Heart right ventricle (tissue), 16 donors: ENCODE measurements around the gene RAB31. TPM values are rescaled to one million over a fixed set of nuclear protein-coding genes. Genes with fewer than 3 reads are reported as not detected.

Experiments
- ATAC-seq, 8 donors: fragments of 200-7000 bp; cut with Tn5 transposase; one replicate each; pipeline ENCODE4 v1.9.1; 2020; ENCODE audit warnings: mild to moderate bottlenecking in 8 of 8, moderate library complexity in 8 of 8, moderate number of reproducible peaks in 1 of 8
- DNase-seq, 2 donors: peaks; one replicate each; pipeline ENCODE4 v3.0.0-alpha.2; 2020
- H3K27ac ChIP-seq, 10 donors: fragments of 200-600 bp; sonication (generic) in 2 of 10; one replicate each; pipeline versions ENCODE4 v1.5.0 to v1.8.0; 2020 to 2022; ENCODE audit warnings: mild to moderate bottlenecking in 3 of 10
- H3K27me3 ChIP-seq, 7 donors: fragments of 200-600 bp; one replicate each; pipeline ENCODE4 v1.8.0; 2021 to 2022; ENCODE audit warnings: mild to moderate bottlenecking in 2 of 7
- H3K36me3 ChIP-seq, 9 donors: fragments of 200-600 bp; sonication (generic) in 1 of 9; one replicate each; pipeline versions ENCODE4 v1.5.0 to v1.8.0; 2020 to 2022; ENCODE audit warnings: mild to moderate bottlenecking in 2 of 9
- H3K4me1 ChIP-seq, 9 donors: fragments of 200-600 bp; sonication (generic) in 1 of 9; one replicate each; pipeline versions ENCODE4 v1.5.0 to v1.8.0; 2020 to 2022; ENCODE audit warnings: mild to moderate bottlenecking in 4 of 9
- H3K4me3 ChIP-seq, 10 donors: fragments of 200-600 bp; sonication (generic) in 2 of 10; one replicate each; pipeline versions ENCODE4 v1.5.0 to v1.8.0; 2020 to 2022; ENCODE audit warnings: mild to moderate bottlenecking in 7 of 10, moderate library complexity in 2 of 10
- H3K9me3 ChIP-seq, 11 donors: fragments of 200-600 bp in 10 of 11; sonication (generic) in 2 of 11; one replicate each; pipeline versions ENCODE4 v1.5.0 to v1.8.0; 2013 to 2022; ENCODE audit warnings: mild to moderate bottlenecking in 2 of 11, control low read depth in 1 of 11, moderate library complexity in 1 of 11
- WGBS, 2 donors: extraction: QIAGEN DNeasy Blood & Tissue Kit; methylation state at CpG; one replicate each; pipeline ENCODE4 v1.1.7; 2013; ENCODE audit warnings: inconsistent platforms in 1 of 2; 5-methylcytosine and 5-hydroxymethylcytosine counted together
- intact Hi-C, 10 donors: fragments of 100-400 bp; cut with DNase I; formaldehyde crosslinking; loops; one replicate each; pipeline versions ENCODE4 v1.11.1 to v1.14.2; 2022
- polyA plus RNA-seq, 2 donors: library from polyadenylated mRNA; stranded (reverse); fragments of 200-250 nt; gene quantifications; one replicate each; pipeline ENCODE4 v1.2.3, GENCODE V29; 2013
- total RNA-seq, 10 donors: library from RNA; stranded (reverse); fragmentation: NEBNext Ultra II Directional in 3 of 10; extraction: Animal tissue kit (Norgen Biotek cat#: 25700) in 3 of 10; gene quantifications; one replicate each; pipeline versions ENCODE4 v1.2.1 to v1.2.4, GENCODE V29; 2021 to 2023
- TF ChIP-seq, protein P1 (sequence below), 9 donors: fragments of 200-600 bp; sonication (generic) in 2 of 9; IDR thresholded peaks; one replicate each; pipeline versions ENCODE4 v1.5.0 to v1.8.0; 2021 to 2022; ENCODE audit warnings: antibody characterized with exemption in 9 of 9, mild to moderate bottlenecking in 5 of 9, moderate library complexity in 1 of 9
- donor health status: Arrhythmogenic right ventricular cardiomyopathy.
- donor health status: ischemic (EF 13 %, LVEDD 7.1; RV severe dilation, severe dysfunction).
- donor health status: healthy with polysubstance abuse.
- donor health status: DM: no; HTN: yes; CAD: no.
- donor health status: DM: no; HTN: no; CAD: no.
- donor health status: ischemic (EF 25% LVEDD 6.9; RV normal size, moderate dysfunction).
- donor health status: ischemic (EF 25% LVEDD 5.7; RV mildly dilated, moderate dysfunction).
- donor health status: healthy.
- donor health status: DM: yes; HTN: yes; CAD: no.
- donor health status: Ischemic cardiomyopathy.
- donor health status: ischemic (EF 35%, LVEDD 5.7; RV mildly dilated, moderate dysfunction).
- donor health status: nonischemic (EF 11% LVEDD 7.7; RV severe dilation, severe dysfunction).
- donor health status: DM: yes; HTN: yes; CAD: no.
- donor health status: PGD.
- donor health status: ischemic (EF 29% LVEDD 5.4; RV normal size, mild dysfunction).
- donor health status: nonischemic (EF 23%, LVEDD 6.1; RV moderate dilation, normal function).

The RAB31 gene
- total and polyA plus RNA-seq, 12 donors = 4.5 to 47.8 (median 16.6) TPM

DNA sequence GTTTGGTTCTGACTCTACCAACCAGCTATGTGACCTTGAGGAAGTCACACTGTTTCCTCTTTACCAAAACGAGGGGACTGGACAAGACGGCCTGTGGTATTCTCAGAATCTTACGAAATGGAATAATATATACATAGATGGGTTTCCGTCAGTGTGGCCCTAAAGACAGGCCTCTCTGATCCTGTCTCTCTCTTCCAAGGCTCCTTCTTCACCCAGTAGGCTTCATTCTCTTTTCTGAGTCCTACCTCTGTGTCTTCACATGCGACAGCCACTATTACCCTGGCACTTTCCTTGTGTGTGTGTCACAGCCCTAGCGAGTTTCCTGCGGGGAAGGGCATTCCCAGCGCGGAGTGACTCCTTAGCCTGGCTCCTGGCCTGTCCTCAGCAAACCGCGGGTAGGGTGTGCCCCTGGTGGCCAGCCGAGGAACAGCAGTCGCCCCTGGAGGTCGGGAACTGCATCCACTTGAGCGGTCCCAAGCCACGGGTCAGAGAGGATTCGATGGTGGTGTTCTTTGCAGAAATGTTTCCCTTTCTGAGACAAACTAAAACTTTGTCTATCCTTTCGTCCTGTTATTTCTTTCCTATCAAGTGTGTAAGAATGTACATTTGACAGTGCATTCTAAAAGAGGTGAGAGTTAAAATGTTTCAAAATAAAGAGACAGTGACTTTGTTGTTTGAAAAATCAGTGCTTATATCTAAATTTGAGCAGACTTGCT, 63.3 kb downstream of the RAB31 start:
- H3K27ac ChIP-seq = peak overlapping the region in 4 of 10 donors; percentile 18 to 86 (median 28)
- ATAC-seq = peak; percentile 90 to 98 (median 95)
- whole genome bisulfite sequencing, 2 donors = 17 to 18% methylated on average over 18 of the region's 18 CpGs
- TF ChIP-seq, protein P1, sequence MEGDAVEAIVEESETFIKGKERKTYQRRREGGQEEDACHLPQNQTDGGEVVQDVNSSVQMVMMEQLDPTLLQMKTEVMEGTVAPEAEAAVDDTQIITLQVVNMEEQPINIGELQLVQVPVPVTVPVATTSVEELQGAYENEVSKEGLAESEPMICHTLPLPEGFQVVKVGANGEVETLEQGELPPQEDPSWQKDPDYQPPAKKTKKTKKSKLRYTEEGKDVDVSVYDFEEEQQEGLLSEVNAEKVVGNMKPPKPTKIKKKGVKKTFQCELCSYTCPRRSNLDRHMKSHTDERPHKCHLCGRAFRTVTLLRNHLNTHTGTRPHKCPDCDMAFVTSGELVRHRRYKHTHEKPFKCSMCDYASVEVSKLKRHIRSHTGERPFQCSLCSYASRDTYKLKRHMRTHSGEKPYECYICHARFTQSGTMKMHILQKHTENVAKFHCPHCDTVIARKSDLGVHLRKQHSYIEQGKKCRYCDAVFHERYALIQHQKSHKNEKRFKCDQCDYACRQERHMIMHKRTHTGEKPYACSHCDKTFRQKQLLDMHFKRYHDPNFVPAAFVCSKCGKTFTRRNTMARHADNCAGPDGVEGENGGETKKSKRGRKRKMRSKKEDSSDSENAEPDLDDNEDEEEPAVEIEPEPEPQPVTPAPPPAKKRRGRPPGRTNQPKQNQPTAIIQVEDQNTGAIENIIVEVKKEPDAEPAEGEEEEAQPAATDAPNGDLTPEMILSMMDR (IDR thresholded peaks at IDR 0.05) = peak; percentile 92 to 99 (median 99)
- intact Hi-C loops = loop anchor here (1.0 to 10.0 kb wide), 11 partner anchors 64 to 197 kb away; partner anchors contain the start of genes RAB31 (in 2 of the 10) and PPP4R1 (in 1 of the 10)
- no peaks in the 10 kb centered on the region for H3K27me3 ChIP-seq
- peaks cover 0 to 2% (median 0%) of the 10 kb centered on the region in 9 donors for H3K36me3 ChIP-seq
- H3K4me3 ChIP-seq = peak overlapping the region in 1 of 10 donors; percentile 27
- DNase-seq = peak; percentile 88 to 89
- peaks cover 0 to 86% (median 8%) of the 10 kb centered on the region in 9 donors for H3K4me1 ChIP-seq
- H3K9me3 ChIP-seq = peaks cover 0 to 5% (median 0%) of the 10 kb centered on the region in 11 donors

DNA sequence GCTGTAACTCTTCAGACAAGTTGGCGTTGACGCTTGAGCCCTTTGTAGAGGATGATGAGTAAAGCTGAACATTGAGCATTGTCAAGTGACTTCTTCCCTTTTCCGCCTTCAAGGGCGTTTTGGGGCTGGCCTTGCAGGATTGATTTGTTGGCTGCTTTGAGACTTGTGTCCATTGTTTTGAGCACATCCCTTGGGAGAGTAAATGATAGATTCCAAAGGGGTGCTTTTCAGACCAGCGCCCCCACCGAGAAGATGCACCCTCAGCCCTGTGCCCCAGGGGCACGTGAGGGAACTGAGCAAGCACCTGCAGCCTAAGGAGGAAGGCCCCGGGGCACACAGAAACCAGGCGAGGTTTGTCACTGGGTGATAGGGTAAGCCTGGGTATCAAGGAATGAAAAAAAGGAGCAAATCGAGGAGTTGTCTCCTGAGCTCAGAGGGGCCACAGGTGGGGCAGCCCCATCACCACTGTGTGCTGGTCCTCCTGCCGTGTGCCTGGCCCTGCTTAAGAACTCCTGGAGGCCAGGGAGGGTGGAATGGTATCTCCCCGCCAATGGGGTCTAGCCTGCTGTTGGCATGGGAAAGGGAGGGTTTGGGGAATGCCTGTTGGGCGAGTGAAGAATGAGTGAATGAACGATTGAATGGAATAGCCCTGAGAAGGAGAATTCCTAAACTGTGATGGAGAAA, 64.0 kb downstream of the RAB31 start:
- TF ChIP-seq, protein P1 (IDR thresholded peaks at IDR 0.05) = no peak
- Histone ChIP-seq H3K9me3 (peaks cover 0 to 5% (median 0%) of the 10 kb centered on the region in 11 donors), H3K27me3 (no peaks in the 10 kb centered on the region), H3K27ac (peak overlapping the region in 1 of 10 donors; percentile 86), H3K36me3 (peaks cover 0 to 4% (median 0%) of the 10 kb centered on the region in 9 donors), H3K4me3 (no peak overlapping the region), H3K4me1 (peaks cover 0 to 79% (median 8%) of the 10 kb centered on the region in 9 donors)
- intact Hi-C loops = loop anchor here (1.0 to 10.0 kb wide), 11 partner anchors 65 to 197 kb away; partner anchors contain the start of genes RAB31 (in 2 of the 10) and PPP4R1 (in 1 of the 10)
- WGBS, 2 donors = 85 to 90% methylated on average over 14 of the region's 14 CpGs
- ATAC-seq (peak in 5 of 8 donors; percentile 14 to 50 (median 38)), DNase-seq (no peak)

DNA sequence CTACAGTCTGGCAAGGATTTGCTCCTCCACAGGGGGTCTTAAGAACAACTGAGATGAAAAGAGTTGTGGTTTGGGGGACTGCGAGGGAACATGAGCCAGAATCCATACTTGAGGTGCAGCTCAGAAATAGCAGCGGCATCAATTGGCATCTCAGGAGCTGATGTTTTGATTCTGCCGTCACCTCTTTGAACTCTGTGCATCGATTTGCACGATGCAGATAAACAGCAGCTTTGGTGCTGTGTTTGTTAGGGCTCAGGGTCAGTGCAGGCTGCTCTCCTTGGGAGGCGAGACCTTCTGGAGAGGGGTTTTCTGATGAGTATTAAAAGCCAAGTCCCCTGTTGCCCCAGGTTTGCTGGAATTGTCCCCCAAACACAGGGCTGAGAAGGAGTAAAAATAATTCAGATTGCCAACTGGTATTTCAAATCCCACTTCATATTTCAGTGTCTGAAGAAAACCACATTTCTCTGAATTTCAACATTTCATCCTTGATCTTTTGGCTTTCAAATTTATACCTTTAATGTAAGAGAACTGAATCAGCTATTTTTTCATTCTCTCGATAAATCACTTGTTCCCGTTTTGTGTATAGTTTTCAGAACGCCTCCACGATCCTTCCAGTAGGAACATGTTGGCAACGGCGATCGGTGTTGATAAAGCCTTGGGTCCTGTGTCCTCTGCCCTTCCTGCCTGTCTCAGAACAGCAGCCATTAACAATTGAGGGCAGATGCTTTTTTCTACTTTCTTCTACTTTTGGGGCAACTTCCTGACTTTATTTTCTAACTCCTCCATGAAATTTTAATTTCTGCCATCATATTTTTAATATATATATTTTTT, 65.0 kb downstream of the RAB31 start:
- 85 to 89% methylated on average over 13 of the region's 13 CpGs for WGBS, 2 donors
- Histone ChIP-seq H3K27ac (peak overlapping the region in 1 of 10 donors; percentile 86), H3K4me1 (peaks cover 0 to 79% (median 8%) of the 10 kb centered on the region in 9 donors), H3K27me3 (no peaks in the 10 kb centered on the region), H3K36me3 (peaks cover 0 to 10% (median 0%) of the 10 kb centered on the region in 9 donors), H3K4me3 (no peak overlapping the region), H3K9me3 (peaks cover 0 to 5% (median 0%) of the 10 kb centered on the region in 11 donors)
- intact Hi-C loops = loop anchor here in 8 of 10 donors (5.0 to 10.0 kb wide), 8 partner anchors 66 to 198 kb away; partner anchors contain the start of genes RAB31 (in 2 of the 8) and PPP4R1 (in 1 of the 8)
- TF ChIP-seq, protein P1 (IDR thresholded peaks at IDR 0.05) = no peak
- ATAC-seq (no peak), DNase-seq (no peak)
